ENCODE data around the gene IGSF21.

GRCh38 chr1:18191481-18192155, 84.0 kb downstream of the IGSF21 start:
- no peak for TF ChIP-seq CTCF (IDR thresholded peaks at IDR 0.05; ENCODE audit: poor library complexity)
- TF ChIP-seq EZH2 (IDR thresholded peaks at IDR 0.05; ENCODE audit: borderline replicate concordance): no peak
